Measurements from ENCODE around the gene ACOX3.

The ACOX3 gene

DNA sequence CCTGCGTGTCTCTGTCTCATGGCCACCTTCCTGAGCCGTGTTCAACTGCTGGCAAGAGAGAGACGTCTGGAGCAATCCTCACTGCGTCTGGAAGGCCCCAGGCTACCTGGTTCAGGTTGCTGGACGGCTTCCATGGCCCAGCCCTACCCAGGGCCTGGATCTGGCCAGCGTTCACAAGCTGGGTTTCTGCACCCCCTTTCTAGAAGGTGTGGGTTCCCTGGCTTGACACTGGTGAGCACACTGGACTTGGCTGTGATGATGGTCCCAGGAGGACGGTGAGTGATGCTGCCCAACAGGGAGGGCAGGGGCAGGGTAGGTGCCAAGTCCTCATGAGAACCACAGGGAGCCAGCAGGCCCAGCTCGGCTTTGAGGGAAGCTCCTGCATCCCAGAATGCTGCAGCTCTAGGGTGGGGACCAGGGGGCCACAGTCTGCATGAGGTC, 107.6 kb downstream of the ACOX3 start:
- no peak for DNase-seq

DNA sequence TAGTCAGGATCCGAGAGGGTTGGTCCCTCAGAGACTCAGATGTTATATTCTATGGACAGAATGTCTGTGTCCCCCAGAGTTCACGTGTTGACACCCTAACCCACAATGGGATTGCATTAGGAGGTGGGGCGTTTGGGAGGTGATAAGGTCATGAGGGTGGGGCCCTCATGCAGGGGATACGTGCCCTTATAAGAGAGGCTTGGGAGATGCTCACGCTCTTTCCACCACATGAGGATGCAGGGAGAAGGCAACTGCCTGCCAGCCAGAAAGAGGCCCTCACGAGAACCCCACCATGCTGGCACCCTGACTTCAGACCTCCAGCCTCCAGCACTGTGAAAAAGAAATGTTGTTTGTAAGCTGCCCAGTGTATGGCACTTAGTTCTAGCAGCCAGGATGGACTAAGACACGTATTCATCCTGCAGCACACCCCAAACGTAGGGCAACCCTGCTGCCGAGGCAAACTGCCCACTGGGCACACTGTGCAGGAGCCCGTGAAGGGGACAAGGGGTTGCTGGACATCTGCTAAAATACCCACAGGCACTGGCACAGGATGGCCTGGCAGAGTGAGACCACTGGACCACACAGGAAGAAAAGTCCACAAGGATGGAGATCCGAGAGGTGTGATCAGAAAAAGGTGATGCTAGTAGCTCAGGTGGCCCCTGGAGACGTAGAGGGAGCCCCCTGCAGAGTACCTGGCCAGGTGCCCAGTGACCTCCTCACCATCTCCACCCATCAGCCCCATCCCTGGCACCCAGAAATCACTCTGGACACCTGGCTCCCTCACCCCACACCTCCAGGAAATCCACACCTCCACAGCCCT, 108.3 kb downstream of the ACOX3 start:
- no peak for DNase-seq

DNA sequence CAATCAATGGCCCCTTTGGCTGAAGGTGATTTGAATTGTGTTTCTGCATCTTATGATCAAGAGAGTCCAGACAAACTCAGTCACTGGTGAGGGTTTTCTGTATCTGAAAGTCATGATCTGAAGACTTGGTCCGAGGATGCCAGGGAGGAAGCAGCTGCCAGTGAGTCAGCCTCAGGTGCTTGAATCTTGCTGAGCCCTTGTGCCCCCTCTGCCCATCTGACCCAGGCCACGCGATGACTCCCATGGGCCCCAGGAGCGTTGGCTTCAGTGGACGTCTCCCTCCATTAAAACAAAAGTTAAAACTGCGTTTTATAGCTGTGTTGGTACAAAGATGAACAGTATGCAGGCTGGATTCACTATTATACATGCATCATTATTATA, 109.0 kb downstream of the ACOX3 start:
- DNase-seq, result no peak

DNA sequence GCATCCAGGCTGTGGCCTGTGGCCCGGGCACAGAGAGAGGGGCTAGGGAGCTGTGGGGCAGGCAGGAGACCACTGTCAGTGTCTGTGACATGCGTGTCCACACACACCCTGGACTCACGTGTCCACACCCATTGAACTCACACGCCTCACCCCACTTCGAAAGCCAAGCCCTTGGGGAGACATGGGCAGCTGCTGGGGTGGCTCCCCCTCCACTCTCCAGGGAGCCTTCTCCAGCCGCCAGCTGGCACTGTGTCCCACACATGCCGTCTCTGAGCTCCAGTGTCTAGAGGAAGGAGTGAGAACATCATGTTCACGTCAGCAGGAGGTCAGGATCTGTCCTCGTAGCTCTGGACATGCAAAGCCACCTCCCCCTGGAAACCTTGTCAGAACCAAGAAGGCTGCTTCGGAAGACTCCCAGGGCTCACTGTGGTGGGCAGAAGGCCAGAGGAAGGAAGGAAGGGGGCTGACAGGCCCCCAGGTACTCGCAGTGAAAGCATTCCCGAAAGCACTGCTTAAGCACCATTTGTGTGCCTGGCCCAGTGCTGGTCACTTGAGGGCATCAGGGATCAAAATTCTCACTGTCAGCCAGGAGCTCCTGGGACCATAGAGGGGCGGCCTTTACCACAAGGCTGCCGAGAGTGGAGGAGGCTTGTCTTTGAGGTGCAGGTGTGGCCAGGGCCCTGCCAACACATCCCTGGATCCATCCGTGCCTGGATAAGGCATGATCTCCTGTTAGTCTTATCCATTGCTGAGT, 109.5 kb downstream of the ACOX3 start:
- DNase-seq, result no peak

DNA sequence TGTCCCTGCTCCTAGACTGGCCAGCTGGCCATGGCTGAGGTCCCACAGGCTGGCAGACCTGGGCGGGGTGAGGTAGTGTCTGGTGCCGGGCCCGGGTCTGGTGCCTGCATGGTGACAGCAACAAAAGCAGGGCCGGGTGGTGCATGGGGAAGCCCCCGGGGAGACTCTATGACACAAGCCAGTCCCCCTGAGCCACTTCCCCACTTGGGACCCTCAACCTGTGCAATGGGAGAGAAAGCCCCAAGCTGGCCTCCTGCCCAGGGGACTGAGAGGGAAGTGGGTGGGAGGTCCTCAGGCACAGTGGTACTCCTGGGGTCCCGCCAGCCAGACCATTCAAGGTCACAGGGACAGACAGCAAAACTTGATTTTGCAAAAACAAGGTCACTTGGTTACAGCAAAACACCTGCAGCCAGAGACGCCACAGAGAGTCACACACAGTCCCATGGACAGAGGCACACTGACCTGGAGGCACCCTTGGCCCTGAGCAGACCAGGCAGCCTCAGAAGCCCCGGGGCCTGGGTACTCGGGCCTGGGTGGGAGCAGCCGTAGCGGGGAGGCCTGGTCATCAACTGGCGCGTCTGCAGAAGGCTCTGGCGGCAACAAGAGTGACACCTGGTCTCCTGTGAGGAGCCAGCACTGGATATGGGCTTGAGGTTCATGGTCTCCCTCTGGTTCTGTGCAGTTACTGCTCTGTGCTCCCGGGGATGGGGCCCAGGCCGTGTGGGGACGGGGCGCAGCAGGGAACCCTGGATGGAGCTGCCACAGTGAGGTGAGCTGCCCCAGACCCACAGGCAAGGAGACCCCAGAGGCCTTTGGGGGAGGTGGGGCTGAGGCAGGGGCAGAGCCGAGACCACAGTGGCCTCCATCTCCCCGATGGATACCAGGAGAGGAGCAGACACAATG, 110.4 kb downstream of the ACOX3 start:
- no peak for DNase-seq

DNA sequence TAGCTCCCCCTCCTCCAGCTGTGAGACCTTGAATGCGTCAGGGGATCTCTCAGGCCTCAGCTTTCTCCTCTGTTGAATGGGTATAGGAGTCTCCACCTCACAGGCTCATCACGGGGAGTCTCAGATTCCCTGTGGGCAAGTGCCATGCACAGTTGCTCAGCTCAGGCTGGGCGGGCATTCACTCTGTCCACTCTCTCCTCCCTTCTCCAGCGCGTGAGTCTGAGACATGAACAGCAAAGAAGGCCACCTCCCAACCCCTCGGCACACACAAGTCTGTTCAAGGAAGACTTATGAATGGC, 111.0 kb downstream of the ACOX3 start:
- DNase-seq, result no peak

DNA sequence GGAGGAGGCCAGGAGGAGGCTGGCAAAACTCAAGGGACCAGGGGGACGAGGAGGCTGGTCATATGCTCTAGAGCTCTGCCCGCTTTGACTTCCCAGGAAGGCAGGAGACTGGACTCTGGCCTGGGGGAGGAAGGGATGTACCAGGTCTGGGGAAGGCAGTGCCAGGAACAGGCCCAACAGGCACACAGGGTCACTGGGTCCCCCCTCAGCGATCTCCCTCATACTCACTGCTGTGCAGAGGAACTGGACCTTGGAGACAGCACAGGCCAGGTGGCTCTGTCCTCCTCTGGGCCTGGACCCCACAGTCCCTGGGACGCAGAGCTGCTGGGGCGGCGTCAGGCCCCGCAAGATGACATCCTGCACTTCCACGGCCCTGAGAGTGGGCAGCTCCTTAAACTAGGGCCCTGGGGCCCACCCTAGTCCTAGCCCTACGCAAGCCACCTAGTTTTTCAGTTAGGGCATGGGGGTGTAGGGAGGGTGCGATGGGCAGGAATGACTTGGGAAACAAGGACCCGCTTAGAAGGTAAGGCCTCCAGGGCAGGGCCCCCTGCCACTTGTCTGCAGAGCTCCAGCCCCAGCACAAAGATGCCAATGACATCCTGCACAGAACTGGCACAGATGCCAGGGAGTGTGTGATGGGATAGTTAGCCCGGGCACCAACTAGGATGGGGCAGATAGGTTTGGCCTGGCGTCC, 111.5 kb downstream of the ACOX3 start:
- DNase-seq, result no peak

DNA sequence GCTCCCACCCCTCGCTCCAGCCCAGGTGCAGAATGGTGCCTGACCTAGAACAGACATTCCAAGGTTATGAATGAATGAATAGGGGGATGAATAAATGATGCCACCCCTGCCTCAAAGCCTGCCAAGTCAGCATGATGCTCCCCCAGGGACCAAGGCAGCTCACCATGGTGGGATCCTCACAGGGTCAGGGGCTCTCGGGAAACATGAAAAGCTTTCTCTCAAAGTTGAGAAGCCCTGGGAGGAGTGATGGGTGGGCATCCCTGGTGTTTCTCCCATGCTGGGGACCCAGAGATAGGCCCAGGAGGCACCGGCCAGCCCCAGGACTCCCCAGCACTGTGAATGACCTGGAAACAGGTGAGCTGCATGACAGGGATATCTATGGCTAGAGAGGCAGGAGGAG, 112.1 kb downstream of the ACOX3 start:
- DNase-seq, result no peak

DNA sequence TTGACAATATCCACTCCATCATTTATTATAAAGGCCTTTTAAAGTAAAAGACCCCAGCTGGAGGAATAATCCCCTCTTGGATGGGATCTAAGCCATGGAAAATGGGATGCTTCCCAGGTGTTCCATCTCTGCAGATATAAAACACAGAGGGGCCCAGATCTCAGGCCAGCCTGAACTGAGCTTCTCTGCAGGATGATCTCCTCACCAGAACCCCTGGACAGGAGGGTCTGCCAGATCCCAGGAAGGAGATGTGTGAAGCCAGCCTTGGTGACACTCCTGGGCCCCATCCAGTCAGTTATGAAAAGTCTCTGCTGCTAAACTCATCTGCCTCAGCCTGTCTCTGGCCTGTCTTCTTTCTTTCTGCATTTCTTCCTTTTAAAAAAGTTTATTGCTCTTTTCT, 114.3 kb downstream of the ACOX3 start:
- no peak for DNase-seq

DNA sequence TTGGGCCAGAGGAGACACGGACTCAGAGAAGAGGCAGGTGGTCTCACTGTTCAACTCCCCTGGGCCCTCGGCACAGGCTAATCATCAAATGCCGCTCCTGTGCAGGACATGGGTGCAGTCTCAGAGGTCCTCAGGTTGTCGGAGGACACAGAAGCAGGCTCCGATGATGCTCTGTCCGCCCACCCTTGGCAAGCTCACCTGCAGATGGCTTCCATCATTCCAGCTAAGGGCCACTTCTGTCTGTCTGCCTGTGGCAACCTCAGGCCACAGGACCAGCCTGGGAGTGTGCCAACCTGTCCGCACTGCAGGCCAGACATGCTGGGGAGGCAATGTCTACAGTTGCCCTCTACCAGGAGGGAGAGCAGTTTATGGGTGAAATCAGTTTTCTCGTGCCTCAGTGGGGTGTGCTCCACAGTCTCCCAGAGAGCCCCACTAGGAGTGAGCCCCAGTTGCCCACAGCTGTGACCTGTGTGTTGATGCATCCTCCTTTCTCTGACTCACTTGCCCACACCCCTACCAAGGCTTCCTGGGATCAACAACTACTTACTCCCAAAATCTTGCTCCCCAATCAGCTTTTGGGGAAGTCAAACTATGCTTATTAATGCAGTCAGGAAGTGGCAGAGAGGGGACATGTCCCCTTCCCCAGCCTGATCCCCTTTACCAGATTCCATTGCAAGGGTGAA, 115.1 kb downstream of the ACOX3 start:
- DNase-seq, result peak; percentile 13

DNA sequence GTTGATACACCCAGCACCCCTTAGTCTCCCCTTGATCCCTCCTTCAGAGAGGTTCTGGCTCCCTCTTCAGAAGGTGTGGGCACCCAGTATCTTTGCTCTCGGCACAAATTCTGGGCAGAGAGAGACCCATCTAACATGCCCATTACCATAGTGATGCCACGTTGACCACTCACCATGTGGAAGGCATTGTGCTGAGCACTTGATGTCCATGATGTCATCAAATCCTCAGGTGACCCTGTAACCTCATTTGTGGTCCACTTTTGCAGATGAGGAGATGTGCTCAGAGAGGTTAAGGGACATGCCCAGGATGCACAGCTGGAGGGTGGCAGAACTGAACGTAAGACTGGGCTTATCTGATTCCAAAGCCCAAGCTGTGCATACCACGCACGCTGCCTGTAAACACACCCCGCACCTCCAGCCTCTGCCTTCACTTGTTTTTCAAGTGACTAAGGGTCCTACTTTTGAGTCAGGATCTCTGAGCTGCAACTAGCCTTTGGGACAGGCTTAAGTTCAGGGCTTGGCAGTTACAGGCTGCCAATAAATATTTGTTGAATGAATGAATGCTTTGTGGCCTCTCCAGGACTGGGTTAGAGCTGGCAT, 115.8 kb downstream of the ACOX3 start:
- DNase-seq, result peak; percentile 29

DNA sequence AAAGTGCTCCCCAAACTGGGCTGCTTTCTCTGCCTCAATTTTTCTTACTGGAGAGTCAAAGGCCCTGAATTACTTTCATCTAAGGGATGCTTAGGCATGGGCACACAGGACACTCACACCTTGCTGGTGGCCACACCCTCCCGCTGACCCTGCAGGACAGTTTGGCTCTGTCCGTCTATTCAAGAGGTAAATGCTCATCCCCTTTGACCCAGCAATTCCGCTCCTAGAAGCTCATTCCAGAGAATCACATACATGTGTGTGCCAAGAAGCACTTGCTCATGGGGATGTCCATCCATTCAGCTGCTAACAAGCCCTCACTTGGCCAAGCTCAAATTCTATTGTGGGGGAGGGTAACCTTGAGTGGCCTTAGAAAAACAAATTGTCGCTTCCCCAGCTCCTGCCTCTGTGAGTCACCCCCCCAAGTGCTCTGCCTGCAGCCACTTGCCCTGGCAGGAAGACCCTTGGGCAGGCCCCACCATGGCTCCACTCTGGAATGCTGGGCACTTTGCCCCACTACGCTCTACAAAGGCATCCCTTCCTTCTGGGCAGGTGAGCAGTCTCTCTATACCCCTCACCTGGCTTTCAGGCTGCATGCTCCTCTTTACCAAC, 116.5 kb downstream of the ACOX3 start:
- DNase-seq, result peak; percentile 51

DNA sequence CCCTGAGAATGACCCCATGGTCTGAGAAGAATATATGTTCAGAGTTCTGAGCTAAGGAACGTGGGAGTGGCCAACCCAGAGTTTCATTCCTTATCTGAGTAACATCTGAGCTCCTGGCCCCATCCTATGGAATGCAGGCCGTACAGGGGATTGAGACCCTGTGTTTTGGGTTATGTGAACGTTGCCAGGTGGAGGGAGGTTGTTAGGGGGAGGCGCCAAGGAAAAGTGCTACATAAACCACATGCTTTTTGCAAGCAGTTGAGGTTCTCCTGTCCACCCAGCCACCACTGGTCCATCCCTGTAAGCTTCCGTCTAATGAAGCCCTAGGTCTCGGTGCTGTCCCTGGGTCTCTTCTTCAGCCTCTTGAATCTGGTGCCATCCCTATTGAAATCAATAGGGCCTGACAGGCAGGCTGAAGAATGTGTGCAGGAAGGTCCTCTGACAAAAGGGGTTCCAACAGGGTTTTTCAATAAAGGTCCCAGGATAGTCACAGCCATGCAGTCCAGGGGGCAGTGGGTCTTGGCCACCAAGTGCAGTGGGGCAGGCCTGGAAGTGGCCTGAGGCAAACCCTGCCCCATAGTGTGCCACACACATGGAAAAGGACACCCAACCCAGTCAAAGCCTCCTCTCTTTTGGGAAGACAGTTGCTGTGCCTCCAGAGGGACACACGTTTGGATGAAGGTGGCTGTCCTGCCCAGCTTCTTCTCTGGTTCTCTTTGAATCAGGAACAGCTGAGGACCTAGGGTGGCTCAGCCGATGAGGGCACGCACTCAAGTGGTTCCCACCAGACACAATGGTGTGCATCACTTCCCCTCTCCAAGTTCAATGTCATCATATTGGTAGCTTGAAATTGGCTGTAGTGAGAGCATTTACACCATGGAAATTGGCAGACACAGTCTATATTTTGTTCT, 117.5 kb downstream of the ACOX3 start:
- no peak for DNase-seq

DNA sequence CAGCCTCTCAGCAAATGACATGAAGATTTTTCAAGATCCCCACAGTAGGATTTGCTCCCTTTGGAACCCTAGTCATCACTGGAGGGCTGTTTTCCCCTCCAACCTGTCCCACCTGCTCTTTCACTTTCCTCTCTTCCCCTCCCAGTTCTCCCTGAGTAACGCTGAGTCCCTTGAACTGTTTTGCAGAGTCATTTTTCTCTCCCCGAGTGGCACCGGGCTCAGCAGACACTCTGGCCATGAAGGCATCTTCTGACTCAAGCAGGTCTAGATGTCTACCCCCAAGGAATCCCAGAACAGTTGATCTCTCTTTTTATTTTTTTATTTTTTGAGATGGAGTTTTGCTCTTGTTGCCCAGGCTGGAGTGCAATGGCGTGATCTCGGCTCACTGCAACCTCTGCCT, 118.8 kb downstream of the ACOX3 start:
- no peak for DNase-seq

DNA sequence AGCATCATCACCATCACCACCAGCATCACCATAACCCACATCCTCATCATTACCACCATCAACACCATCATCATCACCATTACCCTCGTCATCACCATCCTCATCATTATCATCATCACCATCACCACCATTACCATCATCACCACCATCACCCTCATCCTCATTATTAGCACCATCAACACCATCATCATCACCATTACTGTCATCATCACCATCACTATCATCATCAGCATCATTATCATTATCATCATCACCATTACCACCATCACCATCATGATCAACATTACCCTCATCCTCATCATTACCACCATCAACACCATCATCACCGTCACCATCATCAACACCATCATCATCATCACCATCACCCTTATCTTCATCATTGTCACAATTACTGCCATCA, 119.3 kb downstream of the ACOX3 start:
- DNase-seq, result no peak

DNA sequence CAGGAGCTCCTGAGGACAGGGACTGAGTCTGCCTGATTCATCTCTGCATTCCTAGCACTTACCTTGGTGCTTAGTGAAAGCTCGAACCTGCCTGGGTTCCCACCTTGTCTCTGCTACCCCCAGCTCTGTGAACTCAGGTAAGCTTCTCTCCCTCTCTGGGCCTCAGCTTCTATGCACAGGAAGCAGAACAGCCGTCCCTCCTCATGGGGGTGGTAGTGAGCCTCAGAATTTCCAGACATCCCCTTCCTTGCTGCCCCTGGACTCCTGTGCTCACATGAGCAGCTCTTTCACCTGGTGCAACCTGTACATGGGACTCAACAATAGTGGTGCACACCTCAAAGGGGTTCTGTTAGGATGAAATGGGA, 120.2 kb downstream of the ACOX3 start:
- no peak for DNase-seq

DNA sequence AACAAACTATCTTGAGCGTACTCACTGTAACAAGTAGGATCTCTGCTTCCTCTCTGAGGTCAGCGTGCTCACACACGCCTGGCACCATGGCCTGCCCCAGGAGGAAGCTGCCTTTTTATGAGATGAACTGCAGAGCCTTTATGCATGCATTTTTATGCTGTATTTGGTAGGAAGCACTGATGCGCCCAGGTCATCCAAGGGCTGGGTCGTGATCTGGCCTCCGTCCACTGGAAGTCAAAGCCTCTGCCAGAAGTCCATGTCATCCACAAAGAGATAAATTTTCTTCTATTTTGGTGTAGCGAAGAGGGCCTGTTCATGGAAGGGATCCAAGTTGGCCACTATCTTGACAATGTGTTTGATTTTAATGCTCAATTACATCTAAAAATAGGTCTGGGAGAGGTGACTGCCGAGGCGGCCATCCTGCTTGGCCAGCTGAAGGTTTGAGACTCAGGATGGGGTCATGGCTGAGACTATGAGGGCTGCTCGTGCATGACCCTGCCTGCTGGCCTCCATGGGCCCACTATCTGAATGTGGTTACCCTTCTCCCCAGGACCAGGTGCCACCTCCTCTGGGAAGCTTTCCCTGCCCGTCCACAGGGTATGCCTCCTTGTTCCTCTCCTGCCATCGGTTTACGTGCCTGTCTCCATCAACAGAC, 120.7 kb downstream of the ACOX3 start:
- DNase-seq, result no peak

DNA sequence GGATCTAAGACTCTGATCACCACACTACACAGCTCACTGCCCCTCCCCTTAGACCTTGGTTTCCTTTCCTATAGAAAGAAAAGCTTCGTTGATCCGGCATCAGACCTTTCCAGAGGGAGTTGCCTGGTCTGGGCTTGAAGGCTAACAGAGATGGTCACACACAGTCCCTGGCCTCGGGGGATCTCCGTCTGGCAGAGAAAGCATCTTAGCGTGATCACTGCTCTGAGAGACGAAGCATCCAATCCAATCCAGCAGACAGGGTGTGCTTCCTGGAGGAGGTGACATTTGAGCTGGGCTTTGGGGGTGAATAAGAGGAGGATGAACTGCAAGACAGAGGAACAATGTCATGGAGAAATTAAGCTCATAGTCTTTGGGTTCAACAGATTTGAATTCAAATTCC, 121.5 kb downstream of the ACOX3 start:
- no peak for DNase-seq

DNA sequence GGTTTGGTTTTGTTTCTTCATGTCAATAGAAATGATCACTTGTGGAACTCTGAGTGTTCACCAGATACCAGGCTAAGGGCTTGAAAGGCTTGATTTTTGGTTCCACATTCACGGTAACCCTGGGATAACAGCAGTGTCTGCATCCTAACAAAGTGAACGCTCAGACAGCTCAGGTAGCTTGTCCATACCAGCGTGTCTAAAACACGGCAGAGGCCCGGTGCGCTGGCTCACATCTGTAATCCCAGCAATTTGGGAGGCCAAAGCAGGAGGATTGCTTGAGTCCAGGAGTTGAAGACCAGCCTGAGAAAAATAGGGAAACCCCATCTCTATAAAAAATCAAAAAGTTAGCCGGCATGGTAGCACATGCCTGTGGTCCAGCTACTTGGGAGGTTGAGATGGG, 122.0 kb downstream of the ACOX3 start:
- DNase-seq, result no peak

DNA sequence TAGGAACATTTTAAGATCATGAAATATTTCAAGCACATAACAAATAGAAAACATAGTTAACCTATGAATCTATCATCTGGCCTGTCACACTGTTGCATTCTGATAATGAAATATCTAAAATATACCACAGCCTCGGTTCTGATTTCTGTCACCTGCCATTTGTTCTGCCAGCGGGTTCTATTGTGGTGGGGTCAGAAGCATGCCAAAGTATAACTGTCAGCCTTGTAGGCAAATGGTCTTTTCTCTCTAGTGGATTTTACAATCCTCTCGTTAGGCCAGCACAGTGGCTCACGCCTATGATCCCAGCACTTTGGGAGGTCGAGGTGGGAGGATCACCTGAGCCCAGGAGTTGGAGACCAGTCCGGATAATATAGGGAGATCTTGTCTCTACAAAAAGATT, 123.0 kb downstream of the ACOX3 start:
- no peak for DNase-seq

All from EL (cell line).